ENCODE data around the gene OR8D1. TPM values are rescaled to one million over a fixed set of nuclear protein-coding genes. Genes with fewer than 3 reads are reported as not detected.

Gene OR8D1
- total RNA-seq, 4 donors from 2014 or later = not detected

GRCh38 chr11:124296016-124296415 lies 17.7 kb downstream of the OR8D1 start:
- no peaks in the 10 kb centered on the region for H3K4me1 ChIP-seq
- TF ChIP-seq POLR2A (IDR thresholded peaks at IDR 0.05) = no peak
- TF ChIP-seq CTCF (IDR thresholded peaks at IDR 0.05) = no peak
- no peaks in the 10 kb centered on the region for H3K36me3 ChIP-seq
- H3K4me3 ChIP-seq (replicated peaks in 1 of 3) = no peak overlapping the region
- no peak for DNase-seq
- no peak overlapping the region for H3K27ac ChIP-seq
- H3K9me3 ChIP-seq = no peaks in the 10 kb centered on the region
- intact Hi-C loops (cut with DNase I) = no loop called here
- H3K27me3 ChIP-seq = no peaks in the 10 kb centered on the region

- no peak for TF ChIP-seq CTCF (IDR thresholded peaks at IDR 0.05)
- TF ChIP-seq POLR2A (IDR thresholded peaks at IDR 0.05) = no peak
- no peak for DNase-seq
- Histone ChIP-seq H3K9me3 (no peaks in the 10 kb centered on the region), H3K4me1 (no peaks in the 10 kb centered on the region), H3K27me3 (no peaks in the 10 kb centered on the region), H3K27ac (no peak overlapping the region), H3K36me3 (no peaks in the 10 kb centered on the region), H3K4me3 (replicated peaks in 1 of 3) (no peak overlapping the region)
- 73 to 85% methylated on average over 1 of the region's 1 CpG for WGBS, 2 donors
- intact Hi-C loops (cut with DNase I) = no loop called here
These were observed 19.1 kb downstream of the OR8D1 start for GRCh38 chr11:124294687-124295086.

DNA sequence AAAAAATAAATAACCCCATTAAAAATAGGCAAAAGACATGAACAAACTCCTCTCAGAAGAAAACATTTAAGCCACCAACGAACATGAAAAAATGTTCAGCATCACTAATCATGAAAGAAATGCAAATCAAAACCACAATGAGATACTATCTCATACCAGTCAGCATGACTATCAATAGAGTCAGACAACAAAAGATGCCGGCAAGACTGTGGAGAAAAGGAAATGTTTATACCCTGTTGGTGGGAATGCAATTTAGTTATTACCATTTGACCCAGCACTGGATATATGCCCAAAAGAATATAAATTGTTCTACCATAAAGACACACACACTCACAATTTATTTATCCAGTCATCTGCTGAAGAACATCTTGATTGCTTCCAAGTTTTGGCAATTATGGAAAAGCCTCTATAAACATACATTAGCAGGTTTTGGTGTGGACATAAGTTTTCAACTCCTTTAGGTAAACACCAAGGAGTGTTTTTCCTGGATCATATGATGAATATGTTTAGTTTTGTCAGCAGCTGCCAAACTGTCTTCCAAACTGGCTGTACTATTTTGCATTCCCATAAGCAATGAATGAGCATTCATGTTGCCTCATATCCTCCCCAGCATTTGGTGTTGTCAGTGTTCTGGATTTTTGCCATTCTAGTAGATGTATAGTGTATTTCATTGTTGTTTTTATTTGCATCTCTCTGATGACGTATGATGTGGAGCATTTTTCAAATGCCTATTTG lies 28.0 kb downstream of the OR8D1 start:
- DNase-seq = no peak
- no peaks in the 10 kb centered on the region for H3K9me3 ChIP-seq
- no peaks in the 10 kb centered on the region for H3K36me3 ChIP-seq
- WGBS, 2 donors = 77 to 79% methylated on average over 3 of the region's 3 CpGs
- no peak overlapping the region for H3K4me3 ChIP-seq (replicated peaks in 1 of 3)
- H3K27me3 ChIP-seq = no peaks in the 10 kb centered on the region
- H3K27ac ChIP-seq = no peak overlapping the region
- no peaks in the 10 kb centered on the region for H3K4me1 ChIP-seq
- TF ChIP-seq CTCF (IDR thresholded peaks at IDR 0.05) = no peak
- TF ChIP-seq POLR2A (IDR thresholded peaks at IDR 0.05) = no peak
- intact Hi-C loops (cut with DNase I) = no loop called here

- Histone ChIP-seq H3K4me3 (replicated peaks in 1 of 3) (no peak overlapping the region), H3K27ac (no peak overlapping the region), H3K36me3 (no peaks in the 10 kb centered on the region), H3K27me3 (no peaks in the 10 kb centered on the region), H3K4me1 (no peaks in the 10 kb centered on the region), H3K9me3 (no peaks in the 10 kb centered on the region)
- DNase-seq = no peak
- intact Hi-C loops (cut with DNase I) = no loop called here
- TF ChIP-seq CTCF (IDR thresholded peaks at IDR 0.05) (no peak), POLR2A (IDR thresholded peaks at IDR 0.05) (no peak)
- 67 to 76% methylated on average over 2 of the region's 2 CpGs for WGBS, 2 donors
These were observed 35.5 kb downstream of the OR8D1 start for GRCh38 chr11:124278261-124278660.

GRCh38 chr11:124277804-124278203 lies 35.9 kb downstream of the OR8D1 start:
- Histone ChIP-seq H3K36me3 (no peaks in the 10 kb centered on the region), H3K27me3 (no peaks in the 10 kb centered on the region), H3K4me1 (no peaks in the 10 kb centered on the region), H3K9me3 (no peaks in the 10 kb centered on the region), H3K27ac (no peak overlapping the region), H3K4me3 (replicated peaks in 1 of 3) (no peak overlapping the region)
- intact Hi-C loops (cut with DNase I) = no loop called here
- WGBS, 2 donors = 67 to 71% methylated on average over 3 of the region's 3 CpGs
- no peak for DNase-seq
- TF ChIP-seq POLR2A (IDR thresholded peaks at IDR 0.05) (no peak), CTCF (IDR thresholded peaks at IDR 0.05) (no peak)
